Measurements from ENCODE around the gene WDR46.
A peak's percentile ranks its signal among the peaks of the same experiment; 100 is the strongest.

Gene WDR46

GRCh38 chr6:33314515-33314942, 25.5 kb upstream of the WDR46 start:
- H3K27me3 ChIP-seq (ENCODE audit: control insufficient read depth in 5 of 5, insufficient read depth in 4 of 5, low read length in 5 of 5) = no peaks in the 10 kb centered on the region
- peaks cover 13 to 62% (median 58%) of the 10 kb centered on the region in 5 donors for H3K4me1 ChIP-seq (ENCODE audit: control insufficient read depth in 5 of 5, insufficient read depth in 5 of 5, low read length in 5 of 5)
- H3K4me3 ChIP-seq (ENCODE audit: low read depth in 1 of 5, low read length in 5 of 5) = peak overlapping the region; percentile 92 to 99 (median 94)
- H3K27ac ChIP-seq (ENCODE audit: low read depth, low read length) = peak overlapping the region; percentile 96
- H3K9ac ChIP-seq (ENCODE audit: low read length in 5 of 5) = peak overlapping the region in 3 of 5 donors; percentile 51 to 97 (median 56)
- no peaks in the 10 kb centered on the region for H3K9me3 ChIP-seq (ENCODE audit: control insufficient read depth in 5 of 5, low read length in 5 of 5)
- H3K36me3 ChIP-seq (ENCODE audit: control insufficient read depth in 5 of 5, insufficient read depth in 5 of 5, low read length in 5 of 5) = peaks cover 0 to 22% (median 14%) of the 10 kb centered on the region in 5 donors

GRCh38 chr6:33313709-33314514, 24.9 kb upstream of the WDR46 start, which contains the start of gene TAPBP:
TAPBP (minus strand) TSS chr6:33314078; CDS start chr6:33314041, 37 bp downstream.
- peaks cover 0 to 16% (median 8%) of the 10 kb centered on the region in 5 donors for H3K36me3 ChIP-seq (ENCODE audit: control insufficient read depth in 5 of 5, insufficient read depth in 5 of 5, low read length in 5 of 5)
- peak within 1 kb of the TSS; percentile 87 to 100 (median 94) for H3K9ac ChIP-seq (ENCODE audit: low read length in 5 of 5)
- peak within 1 kb of the TSS; percentile 92 to 99 (median 94) for H3K4me3 ChIP-seq (ENCODE audit: low read depth in 1 of 5, low read length in 5 of 5)
- no peaks in the 10 kb centered on the region for H3K9me3 ChIP-seq (ENCODE audit: control insufficient read depth in 5 of 5, low read length in 5 of 5)
- peak within 1 kb of the TSS; percentile 96 for H3K27ac ChIP-seq (ENCODE audit: low read depth, low read length)
- no peaks in the 10 kb centered on the region for H3K27me3 ChIP-seq (ENCODE audit: control insufficient read depth in 5 of 5, insufficient read depth in 4 of 5, low read length in 5 of 5)
- peaks cover 13 to 57% (median 53%) of the 10 kb centered on the region in 5 donors for H3K4me1 ChIP-seq (ENCODE audit: control insufficient read depth in 5 of 5, insufficient read depth in 5 of 5, low read length in 5 of 5)

GRCh38 chr6:33313105-33313708, 24.2 kb upstream of the WDR46 start:
- Histone ChIP-seq H3K27me3 (ENCODE audit: control insufficient read depth in 5 of 5, insufficient read depth in 4 of 5, low read length in 5 of 5) (no peaks in the 10 kb centered on the region), H3K9me3 (ENCODE audit: control insufficient read depth in 5 of 5, low read length in 5 of 5) (no peaks in the 10 kb centered on the region), H3K4me1 (ENCODE audit: control insufficient read depth in 5 of 5, insufficient read depth in 5 of 5, low read length in 5 of 5) (peaks cover 13 to 50% (median 46%) of the 10 kb centered on the region in 5 donors), H3K27ac (ENCODE audit: low read depth, low read length) (peak overlapping the region; percentile 96), H3K9ac (ENCODE audit: low read length in 5 of 5) (peak overlapping the region; percentile 87 to 100 (median 94)), H3K4me3 (ENCODE audit: low read depth in 1 of 5, low read length in 5 of 5) (peak overlapping the region; percentile 92 to 99 (median 94)), H3K36me3 (ENCODE audit: control insufficient read depth in 5 of 5, insufficient read depth in 5 of 5, low read length in 5 of 5) (peaks cover 0 to 15% (median 9%) of the 10 kb centered on the region in 5 donors)

GRCh38 chr6:33312361-33313104, 23.5 kb upstream of the WDR46 start:
- peak overlapping the region; percentile 96 for H3K27ac ChIP-seq (ENCODE audit: low read depth, low read length)
- H3K4me3 ChIP-seq (ENCODE audit: low read depth in 1 of 5, low read length in 5 of 5) = peak overlapping the region; percentile 92 to 99 (median 94)
- H3K9ac ChIP-seq (ENCODE audit: low read length in 5 of 5) = peak overlapping the region; percentile 87 to 100 (median 94)
- H3K36me3 ChIP-seq (ENCODE audit: control insufficient read depth in 5 of 5, insufficient read depth in 5 of 5, low read length in 5 of 5) = peaks cover 0 to 15% (median 10%) of the 10 kb centered on the region in 5 donors
- no peaks in the 10 kb centered on the region for H3K9me3 ChIP-seq (ENCODE audit: control insufficient read depth in 5 of 5, low read length in 5 of 5)
- peaks cover 10 to 48% (median 44%) of the 10 kb centered on the region in 5 donors for H3K4me1 ChIP-seq (ENCODE audit: control insufficient read depth in 5 of 5, insufficient read depth in 5 of 5, low read length in 5 of 5)
- no peaks in the 10 kb centered on the region for H3K27me3 ChIP-seq (ENCODE audit: control insufficient read depth in 5 of 5, insufficient read depth in 4 of 5, low read length in 5 of 5)

GRCh38 chr6:33306356-33306755, 17.3 kb upstream of the WDR46 start:
- H3K4me1 ChIP-seq (ENCODE audit: control insufficient read depth in 5 of 5, insufficient read depth in 5 of 5, low read length in 5 of 5) = peaks cover 0 to 14% (median 4%) of the 10 kb centered on the region in 5 donors
- H3K9ac ChIP-seq (ENCODE audit: low read length in 5 of 5) = no peak overlapping the region
- H3K9me3 ChIP-seq (ENCODE audit: control insufficient read depth in 5 of 5, low read length in 5 of 5) = no peaks in the 10 kb centered on the region
- H3K4me3 ChIP-seq (ENCODE audit: low read depth in 1 of 5, low read length in 5 of 5) = no peak overlapping the region
- H3K36me3 ChIP-seq (ENCODE audit: control insufficient read depth in 5 of 5, insufficient read depth in 5 of 5, low read length in 5 of 5) = peaks cover 0 to 38% (median 30%) of the 10 kb centered on the region in 5 donors
- H3K27ac ChIP-seq (ENCODE audit: low read depth, low read length) = no peak overlapping the region
- H3K27me3 ChIP-seq (ENCODE audit: control insufficient read depth in 5 of 5, insufficient read depth in 4 of 5, low read length in 5 of 5) = no peaks in the 10 kb centered on the region

GRCh38 chr6:33305052-33305451, 16.0 kb upstream of the WDR46 start:
- Histone ChIP-seq H3K9ac (ENCODE audit: low read length in 5 of 5) (no peak overlapping the region), H3K4me3 (ENCODE audit: low read depth in 1 of 5, low read length in 5 of 5) (no peak overlapping the region), H3K27me3 (ENCODE audit: control insufficient read depth in 5 of 5, insufficient read depth in 4 of 5, low read length in 5 of 5) (no peaks in the 10 kb centered on the region), H3K4me1 (ENCODE audit: control insufficient read depth in 5 of 5, insufficient read depth in 5 of 5, low read length in 5 of 5) (peaks cover 1 to 24% (median 11%) of the 10 kb centered on the region in 5 donors), H3K36me3 (ENCODE audit: control insufficient read depth in 5 of 5, insufficient read depth in 5 of 5, low read length in 5 of 5) (peaks cover 0 to 33% (median 30%) of the 10 kb centered on the region in 5 donors), H3K27ac (ENCODE audit: low read depth, low read length) (no peak overlapping the region), H3K9me3 (ENCODE audit: control insufficient read depth in 5 of 5, low read length in 5 of 5) (no peaks in the 10 kb centered on the region)

- Histone ChIP-seq H3K27me3 (ENCODE audit: control insufficient read depth in 5 of 5, insufficient read depth in 4 of 5, low read length in 5 of 5) (no peaks in the 10 kb centered on the region), H3K36me3 (ENCODE audit: control insufficient read depth in 5 of 5, insufficient read depth in 5 of 5, low read length in 5 of 5) (peaks cover 0 to 33% (median 30%) of the 10 kb centered on the region in 5 donors), H3K4me3 (ENCODE audit: low read depth in 1 of 5, low read length in 5 of 5) (no peak overlapping the region), H3K9me3 (ENCODE audit: control insufficient read depth in 5 of 5, low read length in 5 of 5) (no peaks in the 10 kb centered on the region), H3K27ac (ENCODE audit: low read depth, low read length) (no peak overlapping the region), H3K4me1 (ENCODE audit: control insufficient read depth in 5 of 5, insufficient read depth in 5 of 5, low read length in 5 of 5) (peaks cover 2 to 33% (median 15%) of the 10 kb centered on the region in 5 donors), H3K9ac (ENCODE audit: low read length in 5 of 5) (no peak overlapping the region)
Measured at GRCh38 chr6:33304216-33304615, 15.2 kb upstream of the WDR46 start.

- no peaks in the 10 kb centered on the region for H3K9me3 ChIP-seq (ENCODE audit: control insufficient read depth in 5 of 5, low read length in 5 of 5)
- peaks cover 2 to 50% (median 26%) of the 10 kb centered on the region in 5 donors for H3K4me1 ChIP-seq (ENCODE audit: control insufficient read depth in 5 of 5, insufficient read depth in 5 of 5, low read length in 5 of 5)
- no peak overlapping the region for H3K4me3 ChIP-seq (ENCODE audit: low read depth in 1 of 5, low read length in 5 of 5)
- no peaks in the 10 kb centered on the region for H3K27me3 ChIP-seq (ENCODE audit: control insufficient read depth in 5 of 5, insufficient read depth in 4 of 5, low read length in 5 of 5)
- no peak overlapping the region for H3K9ac ChIP-seq (ENCODE audit: low read length in 5 of 5)
- H3K27ac ChIP-seq (ENCODE audit: low read depth, low read length) = no peak overlapping the region
- H3K36me3 ChIP-seq (ENCODE audit: control insufficient read depth in 5 of 5, insufficient read depth in 5 of 5, low read length in 5 of 5) = peaks cover 0 to 34% (median 25%) of the 10 kb centered on the region in 5 donors
Measured at GRCh38 chr6:33301877-33302276, 12.8 kb upstream of the WDR46 start.

- peak overlapping the region; percentile 93 for H3K27ac ChIP-seq (ENCODE audit: low read depth, low read length)
- no peaks in the 10 kb centered on the region for H3K27me3 ChIP-seq (ENCODE audit: control insufficient read depth in 5 of 5, insufficient read depth in 4 of 5, low read length in 5 of 5)
- peak overlapping the region; percentile 66 to 94 (median 90) for H3K9ac ChIP-seq (ENCODE audit: low read length in 5 of 5)
- H3K4me1 ChIP-seq (ENCODE audit: control insufficient read depth in 5 of 5, insufficient read depth in 5 of 5, low read length in 5 of 5) = peaks cover 2 to 41% (median 26%) of the 10 kb centered on the region in 5 donors
- H3K4me3 ChIP-seq (ENCODE audit: low read depth in 1 of 5, low read length in 5 of 5) = peak overlapping the region; percentile 74 to 98 (median 91)
- H3K9me3 ChIP-seq (ENCODE audit: control insufficient read depth in 5 of 5, low read length in 5 of 5) = no peaks in the 10 kb centered on the region
- H3K36me3 ChIP-seq (ENCODE audit: control insufficient read depth in 5 of 5, insufficient read depth in 5 of 5, low read length in 5 of 5) = peaks cover 0 to 44% (median 33%) of the 10 kb centered on the region in 5 donors
Measured at GRCh38 chr6:33299237-33299944, 10.4 kb upstream of the WDR46 start.

All from subcutaneous abdominal adipose tissue (tissue), 5 donors.